ENCODE measurements around the gene MAEL. TPM values are rescaled to one million over a fixed set of nuclear protein-coding genes. Genes with fewer than 3 reads are reported as not detected.

The MAEL gene
- under 1 TPM in 1 of 4 donors, not detected in 3; 0.10 TPM for polyA plus RNA-seq
- long read RNA-seq, donor 1, result 0 reads
- long read RNA-seq, donor 2, result 0 reads
- long read RNA-seq, donor 3, result 0 reads
- long read RNA-seq, donor 4, result 0 reads
- long read RNA-seq, donor 5, result 0 reads
- long read RNA-seq, donor 6, result 0 reads
- long read RNA-seq, donor 7, result 0 reads
- long read RNA-seq, donor 8, result 0 reads
- long read RNA-seq, donor 9, result 0 reads
- long read RNA-seq, donor 10, result 0 reads

DNA sequence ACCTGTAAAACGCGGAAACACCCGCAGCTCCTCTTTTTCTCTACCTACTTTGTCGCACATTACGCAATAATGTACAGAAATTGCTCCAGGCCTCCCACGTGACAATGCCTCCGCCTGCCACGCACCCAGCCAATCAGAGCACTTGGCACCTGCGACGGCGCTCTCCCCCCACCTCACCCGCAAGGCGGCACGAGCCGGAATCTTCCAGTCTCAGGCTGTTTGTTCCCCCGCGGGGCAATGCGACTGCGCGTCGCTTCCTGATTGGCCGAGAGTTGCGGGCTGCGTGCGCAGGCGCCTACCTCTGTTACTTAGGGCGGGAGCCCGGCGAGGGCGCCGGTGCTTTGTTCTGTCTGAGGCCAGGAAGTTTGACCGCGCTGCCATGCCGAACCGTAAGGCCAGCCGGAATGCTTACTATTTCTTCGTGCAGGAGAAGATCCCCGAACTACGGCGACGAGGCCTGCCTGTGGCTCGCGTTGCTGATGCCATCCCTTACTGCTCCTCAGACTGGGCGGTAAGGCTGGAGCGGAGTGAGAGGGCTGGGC is at the start of gene MAEL:
MAEL (plus strand) TSS at position 307 of the 542 bp plus-strand sequence; CDS start at position 380, 73 bp downstream.
- no peaks in the 10 kb centered on the region for H3K4me1 ChIP-seq (ENCODE audit: control insufficient read depth in 3 of 3, insufficient read depth in 2 of 3, low read depth in 1 of 3, low read length in 2 of 3)
- WGBS, 3 donors, result 90 to 94% (median 92%) methylated on average over 45 of the region's 45 CpGs
- DNase-seq (no peak), FAIRE-seq (no peak)
- no peaks in the 10 kb centered on the region for H3K9me3 ChIP-seq (ENCODE audit: control insufficient read depth in 2 of 2, insufficient read depth in 1 of 2, low read depth in 1 of 2, low read length in 1 of 2)
- peaks cover 0 to 4% (median 0%) of the 10 kb centered on the region in 3 donors for H3K27me3 ChIP-seq (ENCODE audit: control insufficient read depth in 3 of 3, insufficient read depth in 3 of 3, low read length in 3 of 3)
- H3K4me3 ChIP-seq (ENCODE audit: low read depth in 1 of 3, low read length in 3 of 3), result no peak within 1 kb of the TSS
- no peak within 1 kb of the TSS for H3K27ac ChIP-seq (ENCODE audit: low read depth in 1 of 3, low read length in 2 of 3)
- H3K36me3 ChIP-seq (ENCODE audit: control insufficient read depth in 3 of 3, insufficient read depth in 2 of 3, low read depth in 1 of 3, low read length in 3 of 3), result no peaks in the 10 kb centered on the region

DNA sequence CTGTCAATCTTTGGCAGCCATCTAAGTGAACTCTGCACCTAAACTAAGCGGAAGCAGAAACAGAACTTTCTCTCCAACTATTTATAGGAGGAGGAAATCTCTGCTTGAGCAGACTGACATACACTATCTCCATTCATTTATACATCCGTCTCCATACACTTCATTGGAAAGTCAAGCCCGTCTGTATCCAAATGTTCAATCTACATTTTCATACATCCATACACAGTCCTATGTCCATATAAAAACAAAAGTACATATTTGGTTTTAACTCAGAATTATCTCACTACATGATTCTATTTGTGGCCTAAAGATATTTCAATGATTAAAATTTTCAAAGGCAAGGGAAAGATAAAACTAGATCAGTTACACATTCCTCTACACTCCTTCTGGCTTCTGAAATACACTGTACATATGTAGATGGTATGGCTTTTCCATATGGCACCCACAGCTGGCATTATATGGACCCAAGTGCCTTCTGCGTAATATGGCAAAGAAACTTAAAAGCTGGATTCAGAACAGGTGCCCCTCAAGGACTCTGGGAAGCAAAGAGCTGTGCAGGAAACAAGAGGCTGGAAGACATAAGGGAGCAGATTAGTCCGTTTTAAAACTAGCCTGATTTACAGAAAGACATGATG is 49.2 kb upstream of the MAEL start:
- no peaks in the 10 kb centered on the region for H3K36me3 ChIP-seq (ENCODE audit: control insufficient read depth in 3 of 3, insufficient read depth in 2 of 3, low read depth in 1 of 3, low read length in 3 of 3)
- H3K27ac ChIP-seq (ENCODE audit: low read depth in 1 of 3, low read length in 2 of 3), result no peak overlapping the region
- no peaks in the 10 kb centered on the region for H3K4me1 ChIP-seq (ENCODE audit: control insufficient read depth in 3 of 3, insufficient read depth in 2 of 3, low read depth in 1 of 3, low read length in 2 of 3)
- DNase-seq (no peak), FAIRE-seq (no peak)
- H3K9me3 ChIP-seq (ENCODE audit: control insufficient read depth in 2 of 2, insufficient read depth in 1 of 2, low read depth in 1 of 2, low read length in 1 of 2), result no peaks in the 10 kb centered on the region
- WGBS, 3 donors, result 69 to 80% (median 78%) methylated on average over 5 of the region's 5 CpGs
- peaks cover 0 to 6% (median 0%) of the 10 kb centered on the region in 3 donors for H3K27me3 ChIP-seq (ENCODE audit: control insufficient read depth in 3 of 3, insufficient read depth in 3 of 3, low read length in 3 of 3)
- no peak overlapping the region for H3K4me3 ChIP-seq (ENCODE audit: low read depth in 1 of 3, low read length in 3 of 3)

DNA sequence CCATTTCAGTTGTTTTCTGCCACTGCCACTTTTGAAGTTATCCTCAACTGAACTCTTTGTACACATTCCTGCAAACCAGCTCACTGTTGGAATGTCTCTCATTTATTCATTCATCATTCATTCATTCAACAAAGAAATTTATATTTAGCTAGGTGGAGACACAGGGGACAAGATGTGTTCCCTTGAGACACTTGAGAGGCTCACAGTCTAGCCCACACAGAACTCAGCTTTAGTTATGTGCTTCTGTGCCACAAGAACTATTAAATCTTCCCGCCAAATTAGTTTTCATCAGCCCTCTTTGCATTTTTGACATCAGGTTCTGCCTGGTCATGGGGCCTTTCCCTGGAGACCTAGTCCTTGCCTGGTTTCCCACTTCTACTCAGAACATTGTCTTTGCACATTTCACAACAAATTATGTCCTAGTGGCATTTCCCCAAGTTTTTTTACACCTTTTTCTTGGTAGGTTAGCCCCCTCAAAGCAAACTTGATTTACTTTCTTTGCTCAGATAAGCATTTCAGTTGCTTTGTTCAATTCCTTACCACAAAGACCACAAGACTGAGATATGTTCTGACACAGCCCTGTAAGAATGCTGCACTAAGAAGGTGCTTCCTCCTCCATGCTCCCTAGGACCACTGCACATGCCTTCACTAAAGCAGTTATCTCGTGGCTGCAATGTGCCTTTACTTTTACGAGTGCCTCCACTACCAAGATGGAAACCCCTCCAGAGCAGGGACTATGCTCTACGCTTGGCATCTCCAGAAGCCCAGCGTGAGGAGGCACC is 44.7 kb upstream of the MAEL start:
- FAIRE-seq (no peak), DNase-seq (no peak)
- 67 to 79% (median 75%) methylated on average over 5 of the region's 5 CpGs for WGBS, 3 donors
- peaks cover 0 to 36% (median 8%) of the 10 kb centered on the region in 3 donors for H3K27me3 ChIP-seq (ENCODE audit: control insufficient read depth in 3 of 3, insufficient read depth in 3 of 3, low read length in 3 of 3)
- H3K27ac ChIP-seq (ENCODE audit: low read depth in 1 of 3, low read length in 2 of 3), result no peak overlapping the region
- H3K4me1 ChIP-seq (ENCODE audit: control insufficient read depth in 3 of 3, insufficient read depth in 2 of 3, low read depth in 1 of 3, low read length in 2 of 3), result no peaks in the 10 kb centered on the region
- H3K4me3 ChIP-seq (ENCODE audit: low read depth in 1 of 3, low read length in 3 of 3), result no peak overlapping the region
- no peaks in the 10 kb centered on the region for H3K36me3 ChIP-seq (ENCODE audit: control insufficient read depth in 3 of 3, insufficient read depth in 2 of 3, low read depth in 1 of 3, low read length in 3 of 3)
- no peaks in the 10 kb centered on the region for H3K9me3 ChIP-seq (ENCODE audit: control insufficient read depth in 2 of 2, insufficient read depth in 1 of 2, low read depth in 1 of 2, low read length in 1 of 2)

DNA sequence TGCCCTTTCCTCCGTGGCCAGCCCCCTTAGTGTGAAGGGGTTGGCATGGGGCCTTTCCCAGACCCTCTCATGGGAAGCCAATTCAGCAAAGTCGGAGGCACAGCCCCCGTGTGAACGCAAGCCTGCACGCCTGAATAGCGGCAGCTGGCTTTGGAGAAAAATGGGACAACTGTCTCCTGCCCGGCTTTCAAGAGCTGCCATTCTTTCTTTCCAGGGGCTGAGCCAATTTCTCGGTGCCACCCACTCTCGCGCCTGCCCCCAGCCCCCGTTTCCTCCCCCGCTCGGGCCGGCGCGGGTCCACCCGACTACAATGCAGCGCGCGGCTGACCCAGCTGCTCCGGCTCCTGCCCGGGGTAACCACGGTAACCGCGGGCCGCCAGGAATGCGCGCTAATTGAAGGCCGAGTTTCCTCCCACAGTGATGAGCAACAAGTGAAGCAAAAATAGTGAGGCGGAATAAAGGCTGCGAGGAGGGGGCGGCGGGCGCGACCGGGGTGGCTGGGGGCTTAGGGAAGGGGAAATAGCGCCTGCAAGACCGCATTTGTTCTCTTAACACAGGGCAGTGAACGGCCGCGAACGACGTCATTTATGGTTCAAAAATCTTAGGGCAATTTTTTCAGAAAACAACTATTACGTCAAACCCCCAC is 41.6 kb upstream of the MAEL start:
- DNase-seq, result peak in 1 of 2 donors; percentile 42
- H3K4me3 ChIP-seq (ENCODE audit: low read depth in 1 of 3, low read length in 3 of 3), result no peak overlapping the region
- no peaks in the 10 kb centered on the region for H3K36me3 ChIP-seq (ENCODE audit: control insufficient read depth in 3 of 3, insufficient read depth in 2 of 3, low read depth in 1 of 3, low read length in 3 of 3)
- H3K27me3 ChIP-seq (ENCODE audit: control insufficient read depth in 3 of 3, insufficient read depth in 3 of 3, low read length in 3 of 3), result peaks cover 0 to 52% (median 8%) of the 10 kb centered on the region in 3 donors
- H3K9me3 ChIP-seq (ENCODE audit: control insufficient read depth in 2 of 2, insufficient read depth in 1 of 2, low read depth in 1 of 2, low read length in 1 of 2), result no peaks in the 10 kb centered on the region
- H3K27ac ChIP-seq (ENCODE audit: low read depth in 1 of 3, low read length in 2 of 3), result no peak overlapping the region
- no peaks in the 10 kb centered on the region for H3K4me1 ChIP-seq (ENCODE audit: control insufficient read depth in 3 of 3, insufficient read depth in 2 of 3, low read depth in 1 of 3, low read length in 2 of 3)
- no peak for FAIRE-seq
- WGBS, 3 donors, result 4 to 8% (median 6%) methylated on average over 44 of the region's 44 CpGs

DNA sequence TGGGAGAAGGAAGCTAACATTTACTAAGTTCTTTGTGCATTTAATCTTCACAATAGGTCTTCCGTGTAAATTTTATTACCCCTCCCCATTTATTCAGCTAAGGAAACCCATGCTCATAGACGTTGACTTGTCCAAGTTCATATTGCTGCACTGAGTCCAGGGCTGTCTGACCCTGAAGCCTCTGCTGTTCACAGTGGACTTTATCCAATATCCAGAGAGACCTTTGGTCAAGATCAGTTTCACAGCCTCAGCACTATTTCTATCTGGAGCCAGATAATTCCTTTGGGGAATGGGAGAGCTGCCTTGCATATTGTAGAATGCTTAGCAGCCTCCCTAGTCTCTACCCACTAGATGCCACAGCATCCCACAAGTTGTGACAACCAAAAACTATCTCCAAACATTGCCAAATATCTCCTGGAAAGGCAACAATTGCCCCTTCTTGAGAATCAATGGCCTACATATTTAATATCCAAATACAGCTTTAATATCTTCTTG is 40.2 kb upstream of the MAEL start:
- Histone ChIP-seq H3K4me1 (ENCODE audit: control insufficient read depth in 3 of 3, insufficient read depth in 2 of 3, low read depth in 1 of 3, low read length in 2 of 3) (no peaks in the 10 kb centered on the region), H3K4me3 (ENCODE audit: low read depth in 1 of 3, low read length in 3 of 3) (no peak overlapping the region), H3K27me3 (ENCODE audit: control insufficient read depth in 3 of 3, insufficient read depth in 3 of 3, low read length in 3 of 3) (peaks cover 0 to 52% (median 8%) of the 10 kb centered on the region in 3 donors), H3K9me3 (ENCODE audit: control insufficient read depth in 2 of 2, insufficient read depth in 1 of 2, low read depth in 1 of 2, low read length in 1 of 2) (no peaks in the 10 kb centered on the region), H3K27ac (ENCODE audit: low read depth in 1 of 3, low read length in 2 of 3) (no peak overlapping the region), H3K36me3 (ENCODE audit: control insufficient read depth in 3 of 3, insufficient read depth in 2 of 3, low read depth in 1 of 3, low read length in 3 of 3) (no peaks in the 10 kb centered on the region)
- DNase-seq (no peak), FAIRE-seq (no peak)
- WGBS, 3 donors, result 47 to 78% (median 57%) methylated on average over 2 of the region's 2 CpGs

DNA sequence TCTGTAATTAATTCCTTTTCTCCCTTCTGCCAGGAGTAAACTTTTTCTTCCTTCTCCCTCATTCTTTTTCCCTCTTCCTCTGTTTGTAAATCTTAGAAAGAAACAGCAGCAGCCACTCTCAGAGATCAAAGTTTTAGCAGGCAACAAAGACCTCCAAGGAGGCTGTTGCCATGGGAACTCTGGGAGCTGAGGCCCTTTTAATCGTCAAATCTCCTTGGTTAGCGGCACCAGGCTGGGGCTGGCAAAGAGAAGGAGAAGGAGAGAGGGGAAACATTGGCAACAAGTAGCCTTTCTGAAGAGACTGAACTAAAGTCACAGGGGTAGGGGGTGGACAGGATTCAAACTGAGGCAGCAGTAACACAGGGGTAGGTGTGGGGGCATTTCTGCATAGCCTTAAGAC is 38.9 kb upstream of the MAEL start:
- Histone ChIP-seq H3K4me1 (ENCODE audit: control insufficient read depth in 3 of 3, insufficient read depth in 2 of 3, low read depth in 1 of 3, low read length in 2 of 3) (no peaks in the 10 kb centered on the region), H3K9me3 (ENCODE audit: control insufficient read depth in 2 of 2, insufficient read depth in 1 of 2, low read depth in 1 of 2, low read length in 1 of 2) (no peaks in the 10 kb centered on the region), H3K36me3 (ENCODE audit: control insufficient read depth in 3 of 3, insufficient read depth in 2 of 3, low read depth in 1 of 3, low read length in 3 of 3) (no peaks in the 10 kb centered on the region), H3K27ac (ENCODE audit: low read depth in 1 of 3, low read length in 2 of 3) (no peak overlapping the region), H3K4me3 (ENCODE audit: low read depth in 1 of 3, low read length in 3 of 3) (no peak overlapping the region), H3K27me3 (ENCODE audit: control insufficient read depth in 3 of 3, insufficient read depth in 3 of 3, low read length in 3 of 3) (peaks cover 0 to 47% (median 8%) of the 10 kb centered on the region in 3 donors)
- WGBS, 3 donors, result 58 to 91% (median 87%) methylated on average over 2 of the region's 2 CpGs
- FAIRE-seq, result no peak
- DNase-seq, result no peak

DNA sequence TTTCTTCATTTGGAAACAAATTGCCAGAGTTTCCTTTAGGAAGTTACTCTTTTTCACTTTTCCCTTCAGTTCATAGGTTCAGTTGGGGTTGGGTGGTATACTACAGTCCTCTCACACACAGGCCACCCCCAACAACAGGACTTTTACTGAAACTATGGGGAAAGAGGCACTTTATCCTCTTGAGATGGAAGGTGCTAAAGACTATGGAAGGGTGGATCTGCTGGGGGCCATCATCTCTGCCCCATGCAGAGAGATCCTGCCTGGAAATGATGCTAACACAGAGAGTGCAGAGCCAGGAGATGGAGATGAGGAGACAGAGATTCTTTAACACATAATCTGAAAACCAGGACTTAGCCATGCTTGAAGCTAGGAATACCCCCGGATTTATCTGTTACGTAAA is 38.0 kb upstream of the MAEL start:
- DNase-seq, result no peak
- WGBS, 3 donors, result 74 to 83% (median 79%) methylated on average over 2 of the region's 2 CpGs
- H3K27me3 ChIP-seq (ENCODE audit: control insufficient read depth in 3 of 3, insufficient read depth in 3 of 3, low read length in 3 of 3), result peaks cover 0 to 44% (median 8%) of the 10 kb centered on the region in 3 donors
- no peaks in the 10 kb centered on the region for H3K4me1 ChIP-seq (ENCODE audit: control insufficient read depth in 3 of 3, insufficient read depth in 2 of 3, low read depth in 1 of 3, low read length in 2 of 3)
- H3K27ac ChIP-seq (ENCODE audit: low read depth in 1 of 3, low read length in 2 of 3), result no peak overlapping the region
- FAIRE-seq, result no peak
- H3K36me3 ChIP-seq (ENCODE audit: control insufficient read depth in 3 of 3, insufficient read depth in 2 of 3, low read depth in 1 of 3, low read length in 3 of 3), result no peaks in the 10 kb centered on the region
- no peak overlapping the region for H3K4me3 ChIP-seq (ENCODE audit: low read depth in 1 of 3, low read length in 3 of 3)
- H3K9me3 ChIP-seq (ENCODE audit: control insufficient read depth in 2 of 2, insufficient read depth in 1 of 2, low read depth in 1 of 2, low read length in 1 of 2), result no peaks in the 10 kb centered on the region
